ENCODE results near the gene MYO1B. TPM values are rescaled to one million over a fixed set of nuclear protein-coding genes. Genes with fewer than 3 reads are reported as not detected.

Gene MYO1B
- total RNA-seq, 1 experiment from 2014 or later, result 37.8 TPM

DNA sequence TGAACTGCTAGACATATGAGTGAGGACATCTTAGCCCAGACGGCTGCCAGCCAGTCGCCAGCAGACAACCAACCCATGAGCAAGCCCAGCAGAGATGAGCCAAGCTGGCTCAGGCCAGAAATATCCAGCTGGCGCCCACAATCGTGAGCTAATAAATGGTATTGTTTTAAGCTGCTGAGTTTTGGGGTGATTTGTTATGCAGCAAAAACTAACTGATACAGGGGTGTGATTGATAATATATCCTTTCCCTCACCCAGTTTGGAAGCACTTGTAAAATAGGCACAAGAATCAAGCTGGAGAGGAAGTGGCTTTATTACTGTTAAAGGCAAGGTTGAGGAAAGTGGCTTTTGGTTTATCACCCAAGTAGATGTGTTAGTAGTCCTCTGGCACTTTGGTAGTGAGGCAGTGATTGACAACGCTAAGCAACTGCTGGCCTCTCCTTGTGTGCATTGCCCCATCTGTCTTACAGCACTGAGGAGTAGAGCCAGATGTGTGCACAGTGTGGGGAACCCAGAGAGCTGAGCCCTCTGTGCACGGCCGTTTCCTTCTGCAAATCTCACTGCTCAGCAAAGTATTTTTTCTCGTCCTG, 110.1 kb downstream of the MYO1B start:
- no peaks in the 10 kb centered on the region for H3K36me3 ChIP-seq (ENCODE audit: insufficient read depth, low read length, poor library complexity, severe bottlenecking)
- CTCF ChIA-PET, result no interaction called here

GRCh38 chr2:191357678-191358077, 112.5 kb downstream of the MYO1B start:
- Histone ChIP-seq H3K27ac (ENCODE audit: low read depth, low read length, poor library complexity, severe bottlenecking) (no peak overlapping the region), H3K9me3 (ENCODE audit: low read depth, low read length, poor library complexity, severe bottlenecking) (peaks cover 3% of the 10 kb centered on the region), H3K27me3 (replicated peaks; ENCODE audit: insufficient read depth, low read depth, low read length, poor library complexity) (no peaks in the 10 kb centered on the region), H3K36me3 (ENCODE audit: insufficient read depth, low read length, poor library complexity, severe bottlenecking) (no peaks in the 10 kb centered on the region), H3K4me3 (ENCODE audit: low read depth, low read length, poor library complexity, severe bottlenecking) (no peak overlapping the region), H3K4me1 (ENCODE audit: insufficient read depth, low read length, poor library complexity, severe bottlenecking) (no peaks in the 10 kb centered on the region)
- ChIA-PET POLR2A (ENCODE audit: low non-redundant PET) (no interaction called here), CTCF (no interaction called here)
- no peak for TF ChIP-seq EZH2 (IDR thresholded peaks at IDR 0.05; ENCODE audit: borderline replicate concordance, low read depth, low read length, poor library complexity, severe bottlenecking)
- intact Hi-C loops (cut with micrococcal nuclease; ENCODE audit: unreplicated experiment), result no loop called here
- no TSS peak for BruUV-seq (replicated peaks)
- DNase-seq (ENCODE audit: low spot score), result no peak

More for the DNA sequence above, 110.1 kb downstream of the MYO1B start:
- POLR2A ChIA-PET (ENCODE audit: low non-redundant PET), result no interaction called here
- Histone ChIP-seq H3K4me3 (ENCODE audit: low read depth, low read length, poor library complexity, severe bottlenecking) (no peak overlapping the region), H3K27ac (ENCODE audit: low read depth, low read length, poor library complexity, severe bottlenecking) (no peak overlapping the region), H3K27me3 (replicated peaks; ENCODE audit: insufficient read depth, low read depth, low read length, poor library complexity) (no peaks in the 10 kb centered on the region), H3K4me1 (ENCODE audit: insufficient read depth, low read length, poor library complexity, severe bottlenecking) (peaks cover 8% of the 10 kb centered on the region), H3K9me3 (ENCODE audit: low read depth, low read length, poor library complexity, severe bottlenecking) (peaks cover 3% of the 10 kb centered on the region)
- TF ChIP-seq, protein P1, sequence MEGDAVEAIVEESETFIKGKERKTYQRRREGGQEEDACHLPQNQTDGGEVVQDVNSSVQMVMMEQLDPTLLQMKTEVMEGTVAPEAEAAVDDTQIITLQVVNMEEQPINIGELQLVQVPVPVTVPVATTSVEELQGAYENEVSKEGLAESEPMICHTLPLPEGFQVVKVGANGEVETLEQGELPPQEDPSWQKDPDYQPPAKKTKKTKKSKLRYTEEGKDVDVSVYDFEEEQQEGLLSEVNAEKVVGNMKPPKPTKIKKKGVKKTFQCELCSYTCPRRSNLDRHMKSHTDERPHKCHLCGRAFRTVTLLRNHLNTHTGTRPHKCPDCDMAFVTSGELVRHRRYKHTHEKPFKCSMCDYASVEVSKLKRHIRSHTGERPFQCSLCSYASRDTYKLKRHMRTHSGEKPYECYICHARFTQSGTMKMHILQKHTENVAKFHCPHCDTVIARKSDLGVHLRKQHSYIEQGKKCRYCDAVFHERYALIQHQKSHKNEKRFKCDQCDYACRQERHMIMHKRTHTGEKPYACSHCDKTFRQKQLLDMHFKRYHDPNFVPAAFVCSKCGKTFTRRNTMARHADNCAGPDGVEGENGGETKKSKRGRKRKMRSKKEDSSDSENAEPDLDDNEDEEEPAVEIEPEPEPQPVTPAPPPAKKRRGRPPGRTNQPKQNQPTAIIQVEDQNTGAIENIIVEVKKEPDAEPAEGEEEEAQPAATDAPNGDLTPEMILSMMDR (conservative IDR thresholded peaks at IDR 0.05; ENCODE audit: low read depth, low read length), result no peak
- TF ChIP-seq EZH2 (IDR thresholded peaks at IDR 0.05; ENCODE audit: borderline replicate concordance, low read depth, low read length, poor library complexity, severe bottlenecking), result no peak
- intact Hi-C loops (cut with micrococcal nuclease; ENCODE audit: unreplicated experiment), result no loop called here
- no peak for DNase-seq (ENCODE audit: low spot score)
- BruUV-seq (replicated peaks), result no TSS peak

GRCh38 chr2:191358325-191359025, 113.3 kb downstream of the MYO1B start:
- ChIA-PET POLR2A (ENCODE audit: low non-redundant PET) (no interaction called here), CTCF (no interaction called here)

More at GRCh38 chr2:191358325-191359025, 113.3 kb downstream of the MYO1B start:
- intact Hi-C loops (cut with micrococcal nuclease; ENCODE audit: unreplicated experiment), result no loop called here
- no peak overlapping the region for H3K4me3 ChIP-seq (ENCODE audit: low read depth, low read length, poor library complexity, severe bottlenecking)
- H3K27ac ChIP-seq (ENCODE audit: low read depth, low read length, poor library complexity, severe bottlenecking), result no peak overlapping the region
- TF ChIP-seq, protein P1 (conservative IDR thresholded peaks at IDR 0.05; ENCODE audit: low read depth, low read length), result no peak
- TF ChIP-seq EZH2 (IDR thresholded peaks at IDR 0.05; ENCODE audit: borderline replicate concordance, low read depth, low read length, poor library complexity, severe bottlenecking), result no peak
- H3K27me3 ChIP-seq (replicated peaks; ENCODE audit: insufficient read depth, low read depth, low read length, poor library complexity), result no peaks in the 10 kb centered on the region
- BruUV-seq (replicated peaks), result no TSS peak
- H3K36me3 ChIP-seq (ENCODE audit: insufficient read depth, low read length, poor library complexity, severe bottlenecking), result no peaks in the 10 kb centered on the region
- peaks cover 3% of the 10 kb centered on the region for H3K9me3 ChIP-seq (ENCODE audit: low read depth, low read length, poor library complexity, severe bottlenecking)
- no peak for DNase-seq (ENCODE audit: low spot score)
- H3K4me1 ChIP-seq (ENCODE audit: insufficient read depth, low read length, poor library complexity, severe bottlenecking), result no peaks in the 10 kb centered on the region

Measured in A673 (cell line).